ENCODE data around the gene DTX3.

- no peak for TF ChIP-seq GATA2 (IDR thresholded peaks at IDR 0.05; ENCODE audit: low read depth, low read length)
- no peak for TF ChIP-seq GATA3 (IDR thresholded peaks at IDR 0.05; ENCODE audit: low read depth, low read length)
Observed at GRCh38 chr12:57657744-57658143, 53.1 kb downstream of the DTX3 start.

Measured in SH-SY5Y (cell line).